Measurements from ENCODE around the gene SLC39A11.

DNA sequence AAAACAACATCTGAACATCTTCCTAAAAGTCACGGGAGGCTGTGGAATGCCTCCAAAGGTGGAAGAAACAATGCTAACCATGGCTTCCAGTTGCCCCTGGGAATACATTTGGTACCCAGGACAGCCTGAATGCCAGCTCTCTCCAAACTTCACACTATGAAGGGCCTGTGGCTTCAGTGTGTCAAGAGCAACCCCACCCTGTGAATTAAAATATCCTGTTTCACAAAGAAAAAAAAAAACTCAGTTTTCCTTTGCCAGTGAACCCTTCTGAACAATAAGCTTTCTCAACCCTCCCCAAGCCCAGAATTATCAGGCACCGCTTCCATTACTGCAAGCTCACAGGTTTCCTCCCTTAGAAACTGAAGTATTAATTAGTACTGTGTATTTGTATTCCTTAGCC is 69.8 kb downstream of the SLC39A11 start:
- no peak for TF ChIP-seq CTCF (conservative IDR thresholded peaks at IDR 0.05 in 1 of 2, IDR thresholded peaks at IDR 0.05 in 1 of 2; ENCODE audit: low read depth in 1 of 2, low read length in 2 of 2)
- no peak for TF ChIP-seq EZH2 (IDR thresholded peaks at IDR 0.05; ENCODE audit: low read length, missing control alignments)

All from fibroblast of lung (primary cell).